HepG2 (cell line): ENCODE measurements around the gene TRPM5.

ENCODE experiments used
- RAD51 ChIP-seq: fragments of 450-650 bp; IDR thresholded peaks from 2 replicates; pipeline ENCODE4 v1.6.1; 2016; ENCODE audit warnings: borderline replicate concordance
- ZBTB10 ChIP-seq: sonication (generic); formaldehyde crosslinking; IDR thresholded peaks from 2 replicates; pipeline ENCODE4 v1.4.0; 2020; ENCODE audit warnings: missing genetic modification reagents, borderline replicate concordance

GRCh38 chr11:2468363-2469235 lies 24.3 kb upstream of the TRPM5 start:
- TF ChIP-seq ZBTB10 (CRISPR knock-in tag) = no peak
- no peak for TF ChIP-seq RAD51
